Cardiac fibroblast (primary cell): Measurements from ENCODE around the gene ARHGAP29.

ENCODE experiments used
- DNase-seq, 2 donors: peaks; one replicate each; pipeline versions ENCODE4 v3.0.0 to v3.0.0-alpha.2; 2010; ENCODE audit warnings: low read depth in 2 of 2
- H3K4me3 ChIP-seq, 2 donors: replicated peaks in 1 of 2; 1 replicate in 1 of 2; 2 replicates in 1 of 2; pipeline ENCODE4 v1.5.1; 2011; ENCODE audit warnings: low read depth in 2 of 2, low read length in 2 of 2, mild to moderate bottlenecking in 2 of 2, moderate library complexity in 1 of 2
- CTCF ChIP-seq: IDR thresholded peaks from one replicate; pipeline ENCODE4 v1.5.1; 2011; ENCODE audit warnings: low read depth, mild to moderate bottlenecking, low read length, inconsistent platforms

ARHGAP29 gene

GRCh38 chr1:94146273-94146672, 91.1 kb downstream of the ARHGAP29 start:
- no peak for TF ChIP-seq CTCF
- DNase-seq: no peak
- H3K4me3 ChIP-seq: no peak overlapping the region

- no peak overlapping the region for H3K4me3 ChIP-seq
- DNase-seq: no peak
- no peak for TF ChIP-seq CTCF
Measured at GRCh38 chr1:94144836-94145235, 92.5 kb downstream of the ARHGAP29 start.

- no peak overlapping the region for H3K4me3 ChIP-seq
- no peak for TF ChIP-seq CTCF
- DNase-seq: no peak
Measured at GRCh38 chr1:94143809-94144176, 93.6 kb downstream of the ARHGAP29 start.

GRCh38 chr1:94143173-94143808, 94.1 kb downstream of the ARHGAP29 start:
- TF ChIP-seq CTCF: no peak
- peak in 1 of 2 donors; percentile 46 for DNase-seq

GRCh38 chr1:94142583-94142982, 94.8 kb downstream of the ARHGAP29 start:
- peak in 1 of 2 donors; percentile 26 for DNase-seq
- H3K4me3 ChIP-seq: no peak overlapping the region
- no peak for TF ChIP-seq CTCF

More at GRCh38 chr1:94143173-94143808, 94.1 kb downstream of the ARHGAP29 start:
- no peak overlapping the region for H3K4me3 ChIP-seq

- peak; percentile 61 to 67 for DNase-seq
- no peak for TF ChIP-seq CTCF
- H3K4me3 ChIP-seq: no peak overlapping the region
Measured at GRCh38 chr1:94142022-94142421, 95.4 kb downstream of the ARHGAP29 start.

- no peak overlapping the region for H3K4me3 ChIP-seq
- no peak for DNase-seq
- TF ChIP-seq CTCF: no peak
Measured at GRCh38 chr1:94132111-94132510, 105.3 kb downstream of the ARHGAP29 start.
